GM19099 (cell line): ENCODE data around the gene MRRF.

Experiments
- POLR2A ChIP-seq: IDR thresholded peaks from 3 replicates; pipeline ENCODE4 v1.6.1; 2011; ENCODE audit warnings: low read depth; ENCODE audit not compliant: insufficient read length; ENCODE audit errors: extremely low read depth

Gene MRRF

DNA sequence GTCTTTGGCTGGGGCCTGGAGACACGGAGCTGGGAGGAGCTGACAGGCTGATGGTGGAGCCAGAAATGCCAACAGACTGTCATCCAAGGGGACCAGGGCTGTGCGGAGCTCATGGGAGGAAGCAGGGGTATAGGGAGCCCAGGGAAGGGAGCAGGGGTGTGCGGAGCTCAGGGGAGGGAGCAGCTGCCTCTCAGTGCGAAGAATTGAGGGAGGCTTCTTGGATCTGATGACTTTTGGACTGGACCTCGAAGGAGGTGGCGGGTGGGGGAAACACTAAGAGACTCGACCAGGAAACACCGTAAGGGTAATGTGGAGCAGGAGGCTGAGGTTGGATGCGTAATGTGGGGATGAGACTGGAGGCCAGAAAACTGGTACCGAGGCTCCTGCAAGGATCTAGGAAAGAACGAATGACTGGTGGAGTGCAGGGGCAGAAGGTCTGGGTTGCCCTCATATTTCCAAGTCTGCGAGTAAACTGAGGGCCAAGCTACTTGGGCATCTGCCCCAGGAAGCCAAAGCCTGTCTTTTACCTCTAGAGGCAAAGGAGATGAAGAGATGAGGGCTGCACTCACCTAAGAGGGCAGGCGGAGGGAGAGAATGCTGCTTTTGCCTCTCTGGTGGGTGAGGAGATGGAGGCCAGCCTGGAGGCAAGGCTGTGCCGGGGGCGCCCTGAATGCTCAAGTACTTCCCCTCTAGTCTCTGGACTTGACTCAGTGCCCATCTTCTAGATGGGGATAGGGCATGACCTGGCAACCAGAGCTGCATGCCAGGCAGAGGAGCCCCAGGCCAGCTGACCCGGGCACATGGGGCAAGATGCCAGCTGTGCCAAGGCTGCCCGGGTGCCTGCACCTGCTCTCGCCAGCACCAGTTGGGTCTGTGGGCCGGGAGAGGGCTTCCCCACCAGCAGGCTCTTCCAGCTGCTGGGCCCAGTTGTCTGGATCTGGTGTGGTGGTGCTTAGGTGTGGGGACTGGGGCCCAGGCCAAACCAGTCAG is 108.5 kb downstream of the MRRF start:
- no peak for TF ChIP-seq POLR2A

DNA sequence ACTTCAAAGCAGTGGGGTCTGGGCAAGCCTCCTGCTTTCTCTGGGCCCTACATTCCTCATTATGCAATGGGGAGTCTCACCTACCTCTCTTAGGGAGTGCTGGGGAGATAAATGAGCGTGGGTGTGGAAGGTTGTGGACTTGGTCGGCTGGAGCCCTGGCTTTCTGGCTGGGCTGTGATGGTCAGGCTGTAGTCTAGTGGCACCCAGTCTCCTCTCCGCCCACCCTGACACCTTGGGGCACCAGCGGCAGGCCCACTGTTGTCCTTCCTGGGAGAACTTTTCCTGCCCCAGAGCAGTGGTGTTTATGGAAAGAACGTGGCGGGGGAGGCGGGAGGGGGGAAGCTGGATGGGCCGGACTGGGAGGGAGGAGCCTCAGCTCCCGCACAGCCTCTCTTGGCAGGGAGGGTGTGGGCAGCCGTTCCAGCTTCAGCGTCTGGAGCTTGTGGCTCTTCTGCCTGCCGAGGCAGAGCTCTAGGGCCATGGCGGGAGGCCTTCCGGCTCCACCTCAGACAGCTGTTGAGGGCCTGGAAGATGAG is 110.3 kb downstream of the MRRF start:
- no peak for TF ChIP-seq POLR2A

GRCh38 chr9:122376796-122377195 is 112.1 kb downstream of the MRRF start:
- no peak for TF ChIP-seq POLR2A

DNA sequence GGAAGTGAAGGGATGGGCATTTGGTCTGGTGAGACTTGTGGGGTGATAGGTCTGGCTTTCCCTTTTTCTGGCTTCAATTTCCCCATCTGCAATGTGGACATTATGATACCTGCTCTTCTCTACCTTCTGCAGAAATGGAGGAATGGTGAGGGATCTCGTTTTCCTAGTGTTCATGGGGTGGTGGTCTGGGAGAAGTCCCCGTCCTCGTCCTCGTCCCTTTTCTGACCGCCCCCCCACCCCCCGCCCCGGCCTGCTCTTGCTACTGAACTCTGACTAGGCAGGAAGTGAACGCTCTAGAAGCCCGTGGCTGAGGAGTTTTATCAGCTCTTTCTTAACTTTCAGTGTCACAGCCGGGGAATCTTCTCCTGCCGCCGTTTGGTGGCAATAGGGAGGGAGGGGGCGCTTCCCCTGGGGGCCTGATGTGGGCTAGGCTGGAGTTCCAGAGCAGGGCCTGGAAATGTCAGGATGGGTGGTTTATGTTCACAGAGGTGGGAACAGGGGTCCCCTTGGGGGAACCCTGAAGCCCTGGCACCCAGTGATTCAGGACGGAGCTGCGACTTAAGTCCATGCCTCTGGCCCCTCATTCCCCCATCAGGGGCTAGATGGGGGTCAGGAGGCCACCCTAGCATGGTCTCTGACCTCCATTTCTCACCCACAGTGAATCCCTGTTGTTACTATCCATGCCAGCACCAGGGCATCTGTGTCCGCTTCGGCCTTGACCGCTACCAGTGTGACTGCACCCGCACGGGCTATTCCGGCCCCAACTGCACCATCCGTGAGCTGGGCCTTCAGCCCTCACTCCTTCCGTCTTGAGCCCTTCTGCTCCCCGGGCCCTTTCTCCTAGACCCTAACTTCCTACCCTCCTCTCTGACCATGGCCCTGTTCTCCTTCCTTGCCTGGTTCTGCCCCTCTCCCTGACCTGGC is 112.8 kb downstream of the MRRF start:
- no peak for TF ChIP-seq POLR2A

GRCh38 chr9:122378236-122378635 is 113.6 kb downstream of the MRRF start:
- no peak for TF ChIP-seq POLR2A

GRCh38 chr9:122379340-122379739 is 114.7 kb downstream of the MRRF start:
- TF ChIP-seq POLR2A: no peak

GRCh38 chr9:122380293-122380692 is 115.6 kb downstream of the MRRF start:
- no peak for TF ChIP-seq POLR2A
